ENCODE measurements around the gene ZNF341.

DNA sequence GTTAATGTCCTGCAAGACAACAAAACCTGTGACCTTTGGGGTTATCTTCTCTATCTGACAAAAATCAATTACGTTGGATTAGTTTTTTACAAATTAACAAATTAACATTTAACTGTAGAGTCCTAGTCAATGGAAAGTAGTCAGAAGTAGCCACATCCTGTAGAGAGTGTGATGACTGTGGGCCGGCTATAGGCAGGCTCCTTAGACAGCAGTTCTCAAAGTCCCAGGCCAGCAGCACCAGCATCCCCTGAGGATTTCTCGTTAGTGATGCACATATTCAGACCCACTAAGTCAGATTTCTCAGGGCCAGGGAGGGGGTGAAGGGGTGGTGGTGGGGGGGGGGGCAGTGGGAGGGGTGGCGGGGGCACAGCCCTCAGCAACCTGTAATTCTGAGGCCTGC lies 37.2 kb downstream of the ZNF341 start:
- TF ChIP-seq, protein P1, sequence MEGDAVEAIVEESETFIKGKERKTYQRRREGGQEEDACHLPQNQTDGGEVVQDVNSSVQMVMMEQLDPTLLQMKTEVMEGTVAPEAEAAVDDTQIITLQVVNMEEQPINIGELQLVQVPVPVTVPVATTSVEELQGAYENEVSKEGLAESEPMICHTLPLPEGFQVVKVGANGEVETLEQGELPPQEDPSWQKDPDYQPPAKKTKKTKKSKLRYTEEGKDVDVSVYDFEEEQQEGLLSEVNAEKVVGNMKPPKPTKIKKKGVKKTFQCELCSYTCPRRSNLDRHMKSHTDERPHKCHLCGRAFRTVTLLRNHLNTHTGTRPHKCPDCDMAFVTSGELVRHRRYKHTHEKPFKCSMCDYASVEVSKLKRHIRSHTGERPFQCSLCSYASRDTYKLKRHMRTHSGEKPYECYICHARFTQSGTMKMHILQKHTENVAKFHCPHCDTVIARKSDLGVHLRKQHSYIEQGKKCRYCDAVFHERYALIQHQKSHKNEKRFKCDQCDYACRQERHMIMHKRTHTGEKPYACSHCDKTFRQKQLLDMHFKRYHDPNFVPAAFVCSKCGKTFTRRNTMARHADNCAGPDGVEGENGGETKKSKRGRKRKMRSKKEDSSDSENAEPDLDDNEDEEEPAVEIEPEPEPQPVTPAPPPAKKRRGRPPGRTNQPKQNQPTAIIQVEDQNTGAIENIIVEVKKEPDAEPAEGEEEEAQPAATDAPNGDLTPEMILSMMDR (IDR thresholded peaks at IDR 0.05): no peak
- no peak for TF ChIP-seq POLR2A (IDR thresholded peaks at IDR 0.05)
- TF ChIP-seq POLR2AphosphoS5 (IDR thresholded peaks at IDR 0.05): no peak
- TF ChIP-seq EP300 (IDR thresholded peaks at IDR 0.05): no peak

Data from sigmoid colon (tissue), 4 donors.